ENCODE results near the gene ASTN2.

ASTN2 gene

GRCh38 chr9:116985596-116985995 lies 429.3 kb downstream of the ASTN2 start:
- no peak overlapping the region for H3K4me3 ChIP-seq
- DNase-seq (ENCODE audit: low spot score): no peak

GRCh38 chr9:116984111-116984510 lies 430.7 kb downstream of the ASTN2 start:
- DNase-seq (ENCODE audit: low spot score): no peak
- Histone ChIP-seq H3K4me3 (no peak overlapping the region), H3K27ac (no peak overlapping the region)
- TF ChIP-seq, protein P1, sequence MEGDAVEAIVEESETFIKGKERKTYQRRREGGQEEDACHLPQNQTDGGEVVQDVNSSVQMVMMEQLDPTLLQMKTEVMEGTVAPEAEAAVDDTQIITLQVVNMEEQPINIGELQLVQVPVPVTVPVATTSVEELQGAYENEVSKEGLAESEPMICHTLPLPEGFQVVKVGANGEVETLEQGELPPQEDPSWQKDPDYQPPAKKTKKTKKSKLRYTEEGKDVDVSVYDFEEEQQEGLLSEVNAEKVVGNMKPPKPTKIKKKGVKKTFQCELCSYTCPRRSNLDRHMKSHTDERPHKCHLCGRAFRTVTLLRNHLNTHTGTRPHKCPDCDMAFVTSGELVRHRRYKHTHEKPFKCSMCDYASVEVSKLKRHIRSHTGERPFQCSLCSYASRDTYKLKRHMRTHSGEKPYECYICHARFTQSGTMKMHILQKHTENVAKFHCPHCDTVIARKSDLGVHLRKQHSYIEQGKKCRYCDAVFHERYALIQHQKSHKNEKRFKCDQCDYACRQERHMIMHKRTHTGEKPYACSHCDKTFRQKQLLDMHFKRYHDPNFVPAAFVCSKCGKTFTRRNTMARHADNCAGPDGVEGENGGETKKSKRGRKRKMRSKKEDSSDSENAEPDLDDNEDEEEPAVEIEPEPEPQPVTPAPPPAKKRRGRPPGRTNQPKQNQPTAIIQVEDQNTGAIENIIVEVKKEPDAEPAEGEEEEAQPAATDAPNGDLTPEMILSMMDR (IDR thresholded peaks at IDR 0.05): no peak

More at GRCh38 chr9:116985596-116985995, 429.3 kb downstream of the ASTN2 start:
- TF ChIP-seq, protein P1 (IDR thresholded peaks at IDR 0.05): no peak
- H3K27ac ChIP-seq: no peak overlapping the region

DNA sequence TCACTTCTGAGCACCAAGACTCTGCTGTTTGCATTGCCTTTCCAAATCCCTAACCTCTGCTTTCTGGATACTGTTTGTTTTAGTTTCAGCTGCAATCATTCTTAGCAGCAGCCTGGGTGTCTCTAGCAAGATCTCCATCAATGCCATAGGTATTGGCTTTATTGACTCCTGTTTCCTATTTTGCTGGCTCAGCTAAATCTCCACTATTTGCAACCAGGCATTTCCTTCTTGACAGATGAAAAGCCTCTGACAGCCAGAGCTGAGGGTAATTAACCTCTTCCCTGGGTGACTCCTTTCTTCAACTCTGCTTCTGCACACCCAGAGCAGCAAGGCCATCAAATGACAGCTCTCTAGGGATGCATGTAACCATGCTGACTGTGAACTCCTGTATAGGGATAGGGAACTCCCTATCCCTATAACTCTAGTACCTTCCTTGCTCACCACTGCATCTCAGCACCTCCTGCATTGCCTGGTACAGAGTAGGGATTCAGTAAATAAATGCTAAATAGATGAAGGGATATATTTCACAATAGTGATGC lies 434.2 kb downstream of the ASTN2 start:
- TF ChIP-seq, protein P1 (IDR thresholded peaks at IDR 0.05): no peak
- Histone ChIP-seq H3K4me3 (no peak overlapping the region), H3K27ac (no peak overlapping the region)
- no peak for DNase-seq (ENCODE audit: low spot score)

GRCh38 chr9:116979456-116979855 lies 435.4 kb downstream of the ASTN2 start:
- no peak overlapping the region for H3K4me3 ChIP-seq
- TF ChIP-seq, protein P1 (IDR thresholded peaks at IDR 0.05): no peak
- H3K27ac ChIP-seq: no peak overlapping the region
- no peak for DNase-seq (ENCODE audit: low spot score)

DNA sequence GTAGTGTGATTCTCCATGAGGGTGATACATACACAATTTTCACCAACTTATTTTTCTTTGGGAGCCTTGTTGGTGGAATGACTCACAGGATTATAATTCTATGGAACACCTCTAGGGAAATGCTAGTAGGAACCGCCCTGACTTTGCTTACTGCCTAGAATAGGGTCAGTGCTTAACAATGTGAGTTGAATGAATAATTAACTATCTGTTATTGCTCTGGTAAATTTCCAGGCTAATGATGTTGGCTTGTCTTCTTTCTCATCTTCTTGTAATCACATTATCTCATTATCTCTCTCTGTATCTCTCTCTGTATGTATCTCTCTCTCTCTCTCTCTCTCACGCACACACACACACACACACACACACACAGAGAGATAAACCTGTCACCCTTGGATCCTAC lies 436.7 kb downstream of the ASTN2 start:
- TF ChIP-seq, protein P1 (IDR thresholded peaks at IDR 0.05): no peak

DNA sequence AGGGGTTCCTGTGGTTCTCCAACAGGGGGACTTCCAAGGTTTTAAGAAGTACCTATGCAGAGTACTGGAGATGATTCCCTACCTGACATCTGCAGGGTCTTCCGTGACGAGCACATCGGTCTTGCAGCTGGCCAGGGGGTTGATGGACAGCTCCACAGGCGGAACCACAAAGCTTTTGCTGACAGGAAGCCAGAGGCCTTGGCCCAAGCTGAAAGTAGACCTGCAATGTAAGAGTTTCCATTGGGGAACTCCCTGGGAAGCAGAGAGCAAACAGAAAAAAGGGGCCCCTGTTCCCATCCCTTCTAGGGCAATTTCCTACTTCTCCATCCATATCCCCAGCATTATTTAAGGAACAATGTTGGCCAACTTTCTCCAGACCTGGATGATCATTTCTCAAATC lies 439.7 kb downstream of the ASTN2 start:
- H3K27ac ChIP-seq: no peak overlapping the region
- TF ChIP-seq, protein P1 (IDR thresholded peaks at IDR 0.05): no peak
- no peak for DNase-seq (ENCODE audit: low spot score)
- no peak overlapping the region for H3K4me3 ChIP-seq

More for the DNA sequence above, 436.7 kb downstream of the ASTN2 start:
- no peak overlapping the region for H3K4me3 ChIP-seq
- no peak for DNase-seq (ENCODE audit: low spot score)
- H3K27ac ChIP-seq: no peak overlapping the region

DNA sequence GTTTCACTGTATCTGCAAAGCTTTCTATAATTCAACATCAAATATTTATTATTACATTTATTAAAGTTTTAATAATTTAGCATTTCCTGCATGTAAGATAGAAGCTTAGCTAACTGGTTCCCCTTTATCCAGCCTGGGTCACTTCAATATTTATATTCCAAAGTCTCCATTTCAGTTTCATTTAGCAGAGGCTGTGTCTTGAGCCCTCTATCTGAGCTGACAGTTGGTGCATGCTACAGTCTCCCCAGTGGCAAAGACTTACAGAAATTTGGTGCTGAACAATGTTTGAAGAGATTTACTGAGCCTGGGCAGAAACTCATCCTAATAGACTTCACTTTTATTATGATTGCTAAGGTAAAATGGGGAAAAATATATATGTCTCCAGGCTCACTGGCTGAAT lies 448.7 kb downstream of the ASTN2 start:
- Histone ChIP-seq H3K27ac (no peak overlapping the region), H3K4me3 (no peak overlapping the region)
- DNase-seq (ENCODE audit: low spot score): no peak
- TF ChIP-seq, protein P1 (IDR thresholded peaks at IDR 0.05): no peak
